ENCODE measurements around the gene POGZ. TPM values are rescaled to one million over a fixed set of nuclear protein-coding genes. Genes with fewer than 3 reads are reported as not detected.
A peak's percentile ranks its signal among the peaks of the same experiment; 100 is the strongest.
"Not testable (repeated sequence)": the region's sequence is repeated elsewhere in the genome, so short reads cannot be mapped to it uniquely, and the experiment has no call there.

The POGZ gene
- total RNA-seq, 1 donor from 2014 or later: 108 TPM

DNA sequence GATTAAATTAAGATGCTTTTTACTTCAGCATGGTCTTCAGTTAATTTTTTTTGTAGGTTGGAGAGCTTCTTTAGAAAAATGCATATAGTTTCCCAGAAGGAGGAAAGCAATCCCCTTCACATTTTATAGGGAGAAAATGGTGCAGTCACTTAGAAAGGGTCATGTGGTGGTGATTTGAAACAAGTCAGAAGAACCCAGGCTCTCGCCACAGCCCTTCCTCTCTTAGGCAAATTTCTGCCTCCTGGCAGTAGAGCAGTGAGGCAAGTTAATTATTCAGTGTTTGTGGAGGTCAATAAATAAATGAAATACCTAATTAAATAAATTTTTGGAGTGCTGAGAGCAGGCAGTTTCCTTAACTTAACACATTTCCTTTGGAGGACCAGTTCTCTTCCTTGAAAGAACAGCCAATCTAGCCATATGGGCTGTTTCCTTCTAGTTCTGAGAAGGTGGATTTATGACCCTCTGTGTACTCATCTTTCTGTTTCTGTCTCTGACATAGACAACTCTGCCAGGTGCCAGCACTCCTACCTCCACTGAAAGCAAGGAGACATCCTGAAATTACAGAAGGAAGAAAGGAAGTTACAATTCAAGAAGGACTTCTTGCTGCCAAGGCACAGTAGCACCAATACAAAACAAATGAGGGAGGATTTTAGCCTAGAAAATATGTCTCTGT lies 19.0 kb upstream of the POGZ start:
- no peak for DNase-seq (ENCODE audit: low spot score)

DNA sequence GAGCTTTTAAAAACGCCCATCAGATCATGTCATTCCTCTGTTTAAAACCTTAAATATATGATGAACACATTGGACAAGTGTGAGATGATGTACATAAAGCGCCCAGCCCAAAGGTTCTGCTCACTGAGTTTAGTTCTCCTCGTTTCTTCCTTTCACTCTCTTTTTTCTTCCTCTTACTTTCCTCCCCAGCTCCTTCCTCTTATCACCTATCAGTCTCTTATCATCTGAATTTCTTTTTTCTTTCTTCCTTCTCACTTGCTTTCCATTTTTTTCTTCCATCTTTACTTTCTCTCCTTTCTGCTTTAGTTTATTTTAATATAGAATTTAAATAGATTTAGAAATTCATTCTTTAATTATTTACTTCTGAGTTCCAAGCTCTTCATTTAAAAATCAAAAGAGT lies 17.8 kb upstream of the POGZ start:
- DNase-seq (ENCODE audit: low spot score): no peak

DNA sequence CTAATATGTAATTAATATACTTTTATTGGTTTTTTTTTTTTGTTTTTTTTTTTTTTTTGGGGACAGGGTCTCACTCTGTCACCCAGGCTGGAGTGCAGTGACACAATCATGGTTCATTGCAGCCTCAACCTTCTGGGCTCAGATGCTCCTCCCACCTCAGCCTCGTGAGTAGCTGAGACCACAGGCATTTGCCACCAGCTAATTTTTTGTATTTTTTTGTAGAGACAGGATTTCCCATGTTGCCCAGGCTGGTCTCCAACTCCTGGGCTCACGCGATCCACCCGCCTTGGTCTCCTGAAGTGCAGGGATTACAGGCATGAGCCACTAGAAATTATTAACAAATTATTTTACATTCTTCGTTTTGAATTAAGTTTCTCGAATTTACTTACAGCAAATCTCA lies 16.8 kb upstream of the POGZ start:
- no peak for DNase-seq (ENCODE audit: low spot score)

GRCh38 chr1:151475175-151475574 lies 15.9 kb upstream of the POGZ start:
- DNase-seq (ENCODE audit: low spot score): no peak

- DNase-seq (ENCODE audit: low spot score): no peak
Measured at GRCh38 chr1:151474745-151475144, 15.5 kb upstream of the POGZ start.

DNA sequence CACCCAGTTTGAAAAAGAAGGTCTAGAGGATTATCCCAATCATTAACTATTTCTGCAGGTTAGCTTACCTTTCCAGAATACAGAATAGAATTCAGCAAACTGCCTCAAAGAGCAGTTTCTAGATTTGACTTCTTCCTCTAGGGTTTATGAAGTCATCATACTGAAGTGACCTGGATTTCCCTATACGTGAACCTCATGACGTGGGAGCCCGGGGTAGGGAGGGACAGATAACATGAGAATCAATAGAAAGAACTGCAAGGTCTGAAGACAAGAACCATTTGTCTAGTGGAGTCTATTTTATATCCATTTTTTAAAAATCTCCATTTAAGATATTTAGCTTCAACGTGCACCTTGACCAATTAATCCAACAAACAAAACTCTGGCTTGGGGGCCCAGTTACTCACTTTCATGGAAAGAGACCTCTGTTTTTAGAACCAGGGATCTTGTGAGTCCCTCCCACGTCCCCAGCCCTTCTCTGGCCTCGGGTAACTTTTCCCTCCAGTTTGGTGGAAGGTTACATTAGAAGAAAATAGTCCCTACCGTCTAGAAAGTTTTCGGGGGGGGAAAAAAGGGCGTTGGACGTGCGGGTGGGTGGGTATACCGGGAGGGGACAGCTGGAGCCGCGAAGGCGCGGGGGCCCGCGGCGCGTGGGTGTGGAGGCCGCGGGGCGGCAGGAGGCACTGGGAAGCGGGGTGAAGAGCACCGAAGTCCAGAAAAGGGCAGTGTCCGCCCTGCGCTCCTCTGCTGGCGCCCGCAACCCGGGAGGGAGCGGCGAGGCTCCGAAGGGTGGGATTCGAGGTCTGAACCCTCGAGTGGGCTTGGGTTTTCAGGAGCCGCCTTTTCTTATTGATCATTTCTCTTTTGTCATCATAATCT lies 13.8 kb upstream of the POGZ start:
- peak; percentile 37 for DNase-seq (ENCODE audit: low spot score)

GRCh38 chr1:151465026-151465425 lies 5.7 kb upstream of the POGZ start:
- DNase-seq (ENCODE audit: low spot score): no peak

- no peak for DNase-seq (ENCODE audit: low spot score)
Measured at GRCh38 chr1:151461694-151462093, 2.4 kb upstream of the POGZ start.

DNA sequence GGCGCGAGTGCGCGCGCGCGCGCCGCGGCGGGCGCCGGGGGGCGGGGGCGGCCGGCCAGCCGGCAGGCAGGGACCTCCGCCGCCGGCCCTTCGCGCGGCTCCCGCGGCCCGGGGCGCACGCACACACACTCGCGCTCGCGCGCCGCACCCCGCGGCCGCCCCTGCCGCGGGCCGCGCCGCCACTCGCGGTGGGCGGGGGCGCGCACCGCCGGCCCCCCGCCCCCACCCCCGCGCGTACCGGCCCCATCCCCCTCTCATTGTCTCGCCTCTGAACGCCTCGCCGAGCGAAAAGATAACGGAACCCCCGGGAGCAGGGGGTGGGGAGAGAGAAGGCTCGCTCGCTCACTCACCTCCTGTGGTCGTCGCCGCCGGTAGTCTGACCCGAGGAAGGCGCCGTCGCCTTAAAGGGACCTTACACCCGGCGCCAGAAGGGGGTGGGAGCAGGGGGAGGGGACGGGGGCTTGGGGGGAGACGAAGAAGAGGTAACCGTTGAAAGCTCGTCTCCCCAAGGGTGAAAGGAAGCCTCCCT lies 428 bp downstream of the POGZ start:
- DNase-seq (ENCODE audit: low spot score): peak; percentile 52

DNA sequence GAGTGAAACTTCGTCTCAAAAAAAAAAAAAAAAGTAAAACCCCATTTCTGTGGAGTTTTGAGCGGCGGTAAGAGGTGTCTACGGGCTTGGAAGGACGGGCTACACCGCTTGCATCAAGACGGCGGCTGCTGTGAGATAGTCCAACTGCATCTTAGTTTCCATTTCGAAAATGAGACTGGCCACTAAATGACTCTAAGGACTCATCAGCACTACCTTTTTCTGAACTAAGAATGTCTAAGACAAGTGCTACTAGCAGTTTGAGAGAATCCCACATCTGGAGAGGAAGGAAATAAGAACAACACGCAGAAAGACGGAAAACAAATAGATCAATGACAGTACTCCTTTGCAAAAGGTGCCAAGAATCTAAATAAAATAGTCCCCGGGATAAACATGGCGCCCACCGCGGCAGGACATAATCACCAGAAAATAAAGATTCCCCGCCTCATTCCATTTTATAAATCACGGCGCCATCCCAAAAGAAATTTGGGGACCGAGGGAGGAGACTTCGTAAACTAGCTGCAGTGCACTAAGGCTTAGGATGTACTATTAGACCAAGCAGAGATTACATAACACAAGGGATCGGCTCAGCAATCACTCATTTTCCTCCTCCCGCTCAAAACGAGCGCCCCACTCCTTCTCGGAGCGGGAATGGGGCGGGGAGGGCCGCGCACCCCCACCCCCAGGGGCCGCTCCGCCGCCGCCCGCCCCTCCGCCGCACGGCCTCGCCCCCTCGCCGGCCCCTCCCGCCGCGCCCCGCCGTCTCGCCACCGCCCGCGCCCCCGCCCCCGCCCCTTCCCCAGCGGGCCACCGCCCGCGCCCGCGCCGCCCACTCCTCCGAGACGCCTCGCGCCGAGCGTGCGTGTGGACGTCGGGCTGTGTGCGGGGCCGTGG lies 1.1 kb downstream of the POGZ start:
- DNase-seq (ENCODE audit: low spot score): peak; percentile 40

DNA sequence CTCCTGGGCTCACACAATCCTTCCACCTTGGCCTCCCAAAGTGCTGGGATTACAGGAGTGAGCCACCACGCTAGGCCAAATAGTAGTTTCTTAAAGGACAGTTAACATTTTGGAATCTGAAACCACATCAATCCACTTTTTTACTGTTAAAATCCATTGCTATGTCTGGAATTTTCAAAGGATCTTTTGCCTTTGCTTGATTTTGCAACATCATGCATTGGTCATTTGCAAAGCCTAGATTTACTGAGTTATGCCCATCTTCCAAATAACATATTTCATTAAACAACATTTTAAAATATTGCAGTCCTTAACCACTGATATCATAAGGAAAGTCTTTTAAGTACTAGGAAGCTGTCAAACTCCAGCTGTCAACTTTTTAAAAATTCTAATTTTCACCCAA lies 3.3 kb downstream of the POGZ start:
- DNase-seq (ENCODE audit: low spot score): no peak

DNA sequence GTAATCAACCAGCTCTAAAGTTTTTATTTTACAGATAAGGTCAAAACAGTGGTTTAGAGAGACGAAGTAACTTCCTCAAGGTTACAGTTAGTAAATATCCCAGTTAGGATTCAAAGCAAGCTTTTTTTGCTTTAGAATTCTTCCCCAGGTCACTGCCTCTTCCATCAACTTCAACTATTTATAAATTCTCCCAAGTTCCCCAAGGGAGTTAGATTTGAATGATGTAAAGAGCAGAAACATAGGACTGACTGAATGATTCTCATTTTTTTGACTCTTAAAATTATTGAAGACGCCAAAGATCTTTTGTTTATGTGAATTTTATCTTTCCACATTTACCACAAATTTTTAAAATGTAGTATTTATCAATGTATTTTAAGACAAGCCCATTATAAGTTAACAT lies 4.1 kb downstream of the POGZ start:
- DNase-seq (ENCODE audit: low spot score): no peak

DNA sequence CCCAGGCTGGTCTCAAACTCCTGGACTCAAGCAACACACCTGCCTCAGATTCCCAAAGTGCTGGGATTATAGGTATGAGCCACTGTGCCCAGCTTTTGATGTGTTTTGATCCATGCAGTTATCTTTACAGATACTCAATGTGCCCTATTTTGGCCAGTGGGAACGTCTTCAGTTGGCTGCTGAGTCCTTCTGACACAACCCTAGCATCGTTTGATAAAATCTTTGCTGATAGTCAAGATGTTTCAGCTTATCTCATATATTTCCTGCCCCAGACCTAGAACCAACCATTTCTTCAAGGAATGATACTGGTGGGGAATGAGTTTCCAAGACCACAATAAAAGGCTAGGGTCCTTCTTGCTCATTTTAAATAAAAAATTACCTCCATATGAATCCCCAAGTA lies 11.6 kb downstream of the POGZ start:
- no peak for DNase-seq (ENCODE audit: low spot score)

DNA sequence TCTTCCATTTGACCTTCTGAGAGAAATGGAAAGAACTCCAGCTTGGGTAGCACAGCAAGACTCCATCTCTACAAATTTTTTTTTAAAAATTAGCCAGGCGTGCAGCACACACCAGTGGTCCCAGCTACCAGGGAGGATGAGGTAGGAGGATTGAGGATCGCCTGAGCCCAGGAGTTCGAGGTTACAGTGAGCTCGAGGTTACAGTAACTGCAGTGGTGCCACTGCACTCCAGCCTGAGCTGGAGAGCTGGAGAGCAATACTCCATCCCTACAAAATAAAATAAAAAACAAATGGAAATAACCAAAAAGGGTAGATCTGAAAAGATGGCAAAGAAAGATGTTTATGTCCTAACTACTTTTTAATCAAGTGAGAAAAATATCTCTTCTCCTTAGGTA lies 14.5 kb downstream of the POGZ start:
- no peak for DNase-seq (ENCODE audit: low spot score)

DNA sequence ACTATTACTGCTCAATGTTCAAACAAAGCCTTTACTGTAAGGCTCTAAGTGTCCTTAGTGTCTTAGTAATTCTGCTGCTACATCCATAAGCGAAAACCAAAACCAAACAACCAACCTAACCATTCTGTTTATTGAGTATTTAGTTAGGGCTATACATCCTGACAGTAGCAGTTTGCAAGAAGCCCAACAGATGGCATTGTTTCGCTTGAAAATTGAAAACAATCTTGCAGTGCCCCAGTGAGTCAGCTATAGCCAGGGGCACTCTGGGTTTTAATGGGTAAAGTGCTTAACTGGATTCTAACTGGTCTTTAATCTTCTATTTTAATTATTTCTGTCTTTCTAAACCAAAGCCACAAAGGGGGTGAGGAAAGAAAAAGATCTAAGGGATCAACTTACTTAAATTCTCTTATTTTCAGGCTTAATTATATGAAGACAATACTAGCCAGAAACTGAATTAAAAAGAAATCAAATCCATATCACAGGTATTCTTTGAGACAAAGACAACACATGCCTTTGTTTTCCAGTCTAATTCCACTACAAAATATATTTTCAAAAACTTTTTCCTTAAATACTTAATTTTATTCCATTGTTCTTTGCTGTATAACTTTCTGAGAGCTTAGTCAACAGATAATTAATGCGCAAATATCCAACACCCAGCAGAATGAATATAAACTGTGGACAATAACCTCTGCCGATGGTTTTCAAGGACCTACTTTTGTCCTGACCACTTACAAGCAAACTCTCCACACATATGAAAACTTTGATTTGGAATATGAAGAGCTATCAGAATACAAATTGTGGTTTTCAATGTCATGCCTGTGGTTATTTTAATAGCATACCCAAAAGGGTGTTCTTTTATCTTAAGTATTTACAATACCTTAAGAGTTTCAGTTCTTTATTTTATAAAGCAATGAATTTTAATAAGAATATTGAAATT lies 15.2 kb downstream of the POGZ start:
- peak; percentile 75 for DNase-seq (ENCODE audit: low spot score)

GRCh38 chr1:151437396-151437795 lies 21.9 kb downstream of the POGZ start:
- DNase-seq (ENCODE audit: low spot score): not testable (repeated sequence)

DNA sequence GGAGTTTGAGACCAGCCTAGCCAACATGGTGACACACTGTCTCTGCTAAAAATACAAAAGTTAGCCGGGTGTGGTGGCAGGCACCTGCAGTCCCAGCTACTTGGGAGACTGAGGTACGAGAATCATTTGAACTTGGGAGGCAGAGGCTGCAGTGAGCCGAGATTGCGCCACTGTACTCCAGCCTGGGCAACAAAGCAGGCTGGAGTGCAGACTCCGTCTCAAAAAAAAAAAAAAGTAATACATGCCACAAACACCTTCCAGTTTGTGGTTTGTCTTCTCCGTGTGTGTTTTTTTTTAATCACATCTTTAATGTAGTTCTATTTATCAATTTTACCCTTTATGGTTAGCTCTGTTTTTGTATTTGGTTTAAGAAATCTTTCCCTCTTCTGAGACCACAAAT lies 22.3 kb downstream of the POGZ start:
- no peak for DNase-seq (ENCODE audit: low spot score)

DNA sequence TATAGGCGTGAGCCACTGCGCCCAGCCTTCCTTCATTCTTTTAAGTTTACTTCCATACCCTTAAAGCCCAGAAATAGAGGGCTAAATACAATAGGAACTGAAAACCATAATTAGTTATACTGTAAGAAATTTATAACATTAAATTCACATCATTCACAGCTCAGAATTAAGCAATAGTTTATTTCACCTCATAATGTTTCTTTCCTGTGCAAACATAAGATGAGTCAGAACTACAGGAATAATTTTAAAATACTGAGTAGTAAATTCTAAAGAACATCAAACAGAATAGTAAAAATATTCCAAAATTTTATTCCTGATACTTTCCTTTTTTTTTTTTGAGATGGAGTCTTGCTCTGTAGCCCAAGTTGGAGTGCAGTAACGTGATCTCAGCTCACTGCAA lies 24.1 kb downstream of the POGZ start:
- no peak for DNase-seq (ENCODE audit: low spot score)

DNA sequence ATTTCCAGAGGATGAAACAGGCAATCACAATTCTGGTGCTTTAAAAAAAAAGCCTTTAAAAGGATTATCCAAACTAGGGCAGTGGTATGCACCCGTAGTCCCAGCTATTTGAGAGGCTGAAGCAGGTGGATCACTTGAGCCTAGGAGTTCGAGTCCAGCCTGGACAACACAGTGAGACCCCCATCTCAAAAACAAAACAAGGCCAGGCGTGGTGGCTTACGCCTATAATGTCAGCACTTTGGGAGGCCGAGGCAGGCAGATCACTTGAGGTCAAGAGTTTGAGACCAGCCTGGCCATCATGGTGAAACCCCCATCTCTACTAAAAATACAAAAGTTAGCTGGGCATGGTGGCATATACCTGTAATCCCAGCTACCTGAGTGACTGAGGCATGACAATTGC lies 25.5 kb downstream of the POGZ start:
- not testable (repeated sequence) for DNase-seq (ENCODE audit: low spot score)

DNA sequence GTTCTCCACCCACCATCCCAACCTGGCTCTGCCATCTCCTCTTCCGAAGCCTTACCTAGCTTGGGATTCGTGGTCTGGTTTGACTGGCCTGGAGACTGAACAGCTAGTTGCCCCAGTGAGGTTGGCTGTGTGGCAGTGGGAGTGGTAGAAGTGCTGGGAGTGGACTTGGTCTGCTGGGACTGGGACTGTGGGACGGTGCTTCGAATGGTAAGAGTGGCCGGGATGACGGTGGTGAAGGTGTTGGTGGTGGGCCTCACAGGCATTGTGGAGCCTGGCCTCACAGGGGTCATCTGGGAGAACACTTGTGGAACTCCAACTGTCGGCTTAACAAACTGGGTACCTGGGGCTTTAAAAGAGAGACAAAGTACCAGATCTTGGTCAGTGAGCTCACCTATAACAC lies 31.2 kb downstream of the POGZ start:
- no peak for DNase-seq (ENCODE audit: low spot score)

- DNase-seq (ENCODE audit: low spot score): no peak
Measured at GRCh38 chr1:151425103-151425502, 34.2 kb downstream of the POGZ start.
